ENCODE measurements around the gene CCDC91.

DNA sequence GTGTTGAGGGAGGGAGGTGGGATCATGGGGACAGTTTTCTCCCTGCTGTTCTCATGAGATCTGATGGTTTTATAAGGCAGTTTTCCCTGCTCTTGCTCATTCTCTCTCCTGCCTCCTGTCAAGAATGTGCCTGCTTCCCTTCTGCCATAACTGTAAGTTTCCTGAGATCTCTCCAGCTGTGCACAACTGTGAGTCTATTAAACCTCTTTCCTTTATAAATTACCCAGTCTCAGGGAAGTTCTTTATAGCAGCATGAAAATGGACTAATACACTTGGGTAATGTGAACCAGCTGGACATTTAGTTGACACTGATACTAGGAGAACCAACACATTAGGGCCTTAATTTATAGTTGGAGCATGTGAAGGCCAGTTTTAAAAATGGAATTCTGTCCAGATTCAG lies 12.4 kb upstream of the CCDC91 start:
- TF ChIP-seq POLR2AphosphoS5 (IDR thresholded peaks at IDR 0.05; ENCODE audit: low read depth) (no peak), GABPA (IDR thresholded peaks at IDR 0.05; ENCODE audit: low read depth) (no peak)
- TF ChIP-seq, protein P1, sequence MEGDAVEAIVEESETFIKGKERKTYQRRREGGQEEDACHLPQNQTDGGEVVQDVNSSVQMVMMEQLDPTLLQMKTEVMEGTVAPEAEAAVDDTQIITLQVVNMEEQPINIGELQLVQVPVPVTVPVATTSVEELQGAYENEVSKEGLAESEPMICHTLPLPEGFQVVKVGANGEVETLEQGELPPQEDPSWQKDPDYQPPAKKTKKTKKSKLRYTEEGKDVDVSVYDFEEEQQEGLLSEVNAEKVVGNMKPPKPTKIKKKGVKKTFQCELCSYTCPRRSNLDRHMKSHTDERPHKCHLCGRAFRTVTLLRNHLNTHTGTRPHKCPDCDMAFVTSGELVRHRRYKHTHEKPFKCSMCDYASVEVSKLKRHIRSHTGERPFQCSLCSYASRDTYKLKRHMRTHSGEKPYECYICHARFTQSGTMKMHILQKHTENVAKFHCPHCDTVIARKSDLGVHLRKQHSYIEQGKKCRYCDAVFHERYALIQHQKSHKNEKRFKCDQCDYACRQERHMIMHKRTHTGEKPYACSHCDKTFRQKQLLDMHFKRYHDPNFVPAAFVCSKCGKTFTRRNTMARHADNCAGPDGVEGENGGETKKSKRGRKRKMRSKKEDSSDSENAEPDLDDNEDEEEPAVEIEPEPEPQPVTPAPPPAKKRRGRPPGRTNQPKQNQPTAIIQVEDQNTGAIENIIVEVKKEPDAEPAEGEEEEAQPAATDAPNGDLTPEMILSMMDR (IDR thresholded peaks at IDR 0.05; ENCODE audit: insufficient read depth, low read length) = no peak
